ENCODE data around the gene KLF6. TPM values are rescaled to one million over a fixed set of nuclear protein-coding genes. Genes with fewer than 3 reads are reported as not detected.

Gene KLF6
- total and polyA plus RNA-seq, 9 of the 15 experiments (the other 6 are each of a cell fraction or from before 2014, with no cell fraction given) = 3.2 to 23.9 (median 8.0) TPM

GRCh38 chr10:3759397-3759796 is 25.6 kb downstream of the KLF6 start:
- peaks cover 0 to 5% of the 10 kb centered on the region in 2 experiments; a peak in 1 of 5 replicates for H3K27me3 ChIP-seq (ENCODE audit: control insufficient read depth in 2 of 2, insufficient read depth in 2 of 2, low read length in 2 of 2)
- no peak overlapping the region for H2AFZ ChIP-seq (ENCODE audit: low read depth, low read length)
- no peak for DNase-seq (ENCODE audit: extremely low read depth in 1 of 4, low spot score in 3 of 4)
- peaks cover 4% of the 10 kb centered on the region; the same call in 1 of the 2 replicates for H4K20me1 ChIP-seq (replicated peaks; ENCODE audit: control insufficient read depth, insufficient read depth, low read length)
- 12% methylated on average over 2 of the region's 2 CpGs for WGBS (ENCODE audit: insufficient coverage, low coverage, missing lambda C conversion rate)
- no peaks in the 10 kb centered on the region for H3K79me2 ChIP-seq (ENCODE audit: control insufficient read depth, insufficient read depth, low read length)
- no peaks in the 10 kb centered on the region for H3K9me3 ChIP-seq (replicated peaks; ENCODE audit: control insufficient read depth, insufficient read depth, low read depth, low read length)
- ChIA-PET POLR2A (interaction anchor here (0.6 kb wide), 1 partner anchor 92 kb away, joined by 3 read pairs; no protein-coding TSS in a partner anchor), CTCF (ENCODE audit: low intra/inter-chr PET ratio) (interaction anchor here (0.6 to 0.8 kb wide), 2 partner anchors 15 to 86 kb away, joined by 3 read pairs; no protein-coding TSS in a partner anchor)
- no peak for FAIRE-seq
- in situ Hi-C loops (cut with MboI) (no loop called here), intact Hi-C loops (cut with micrococcal nuclease) (no loop called here)
- no peak overlapping the region for H3K27ac ChIP-seq (ENCODE audit: extremely low read depth, low read depth, low read length)
- TF ChIP-seq CHCHD3 (CRISPR knock-in tag; IDR thresholded peaks at IDR 0.05) = no peak
- TF ChIP-seq ZNF512 (tag; IDR thresholded peaks at IDR 0.05) = peak; percentile 79
- TF ChIP-seq, protein P1, sequence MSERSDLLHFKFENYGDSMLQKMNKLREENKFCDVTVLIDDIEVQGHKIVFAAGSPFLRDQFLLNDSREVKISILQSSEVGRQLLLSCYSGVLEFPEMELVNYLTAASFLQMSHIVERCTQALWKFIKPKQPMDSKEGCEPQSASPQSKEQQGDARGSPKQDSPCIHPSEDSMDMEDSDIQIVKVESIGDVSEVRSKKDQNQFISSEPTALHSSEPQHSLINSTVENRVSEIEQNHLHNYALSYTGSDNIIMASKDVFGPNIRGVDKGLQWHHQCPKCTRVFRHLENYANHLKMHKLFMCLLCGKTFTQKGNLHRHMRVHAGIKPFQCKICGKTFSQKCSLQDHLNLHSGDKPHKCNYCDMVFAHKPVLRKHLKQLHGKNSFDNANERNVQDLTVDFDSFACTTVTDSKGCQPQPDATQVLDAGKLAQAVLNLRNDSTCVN (CRISPR knock-in tag; IDR thresholded peaks at IDR 0.05) = peak; percentile 83; the same call in 1 of the 2 replicates
- TF ChIP-seq, protein P2, sequence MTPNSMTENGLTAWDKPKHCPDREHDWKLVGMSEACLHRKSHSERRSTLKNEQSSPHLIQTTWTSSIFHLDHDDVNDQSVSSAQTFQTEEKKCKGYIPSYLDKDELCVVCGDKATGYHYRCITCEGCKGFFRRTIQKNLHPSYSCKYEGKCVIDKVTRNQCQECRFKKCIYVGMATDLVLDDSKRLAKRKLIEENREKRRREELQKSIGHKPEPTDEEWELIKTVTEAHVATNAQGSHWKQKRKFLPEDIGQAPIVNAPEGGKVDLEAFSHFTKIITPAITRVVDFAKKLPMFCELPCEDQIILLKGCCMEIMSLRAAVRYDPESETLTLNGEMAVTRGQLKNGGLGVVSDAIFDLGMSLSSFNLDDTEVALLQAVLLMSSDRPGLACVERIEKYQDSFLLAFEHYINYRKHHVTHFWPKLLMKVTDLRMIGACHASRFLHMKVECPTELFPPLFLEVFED (CRISPR knock-in tag; conservative IDR thresholded peaks at IDR 0.05) = peak; percentile 78; the same call in 1 of the 2 replicates
- TF ChIP-seq ARHGAP35 (IDR thresholded peaks at IDR 0.05; ENCODE audit: partially characterized antibody) = peak; percentile 64
- TF ChIP-seq HDAC6 (IDR thresholded peaks at IDR 0.05; ENCODE audit: low read depth, low read length) = no peak
- no peak for TF ChIP-seq NCOA2 (IDR thresholded peaks at IDR 0.05; ENCODE audit: partially characterized antibody in 2 of 2)
- 0 out of 4 replicates have a peak, but pooled peaks of 1 of the 2 experiments have one; percentile 13 for TF ChIP-seq HDAC1 (IDR thresholded peaks at IDR 0.05)
- 0 out of 2 replicates have a peak, but pooled peaks have one; percentile 47 for TF ChIP-seq OTX1 (CRISPR knock-in tag; IDR thresholded peaks at IDR 0.05)
- no peak for TF ChIP-seq ZNF282 (CRISPR knock-in tag; IDR thresholded peaks at IDR 0.05)
- no TSS peak for BruUV-seq (replicated peaks)
- no peak overlapping the region for H3K9ac ChIP-seq (ENCODE audit: insufficient read depth in 1 of 2, low read depth in 2 of 2, low read length in 2 of 2)
- H3K36me3 ChIP-seq (ENCODE audit: control insufficient read depth, insufficient read depth, low read length) = no peaks in the 10 kb centered on the region; the same call in 2 of the 3 replicates
- H3K9me1 ChIP-seq (ENCODE audit: control insufficient read depth, insufficient read depth, low read length) = no peaks in the 10 kb centered on the region
- no peak for ATAC-seq
- peaks cover 11 to 40% of the 10 kb centered on the region in 2 experiments for H3K4me1 ChIP-seq (replicated peaks in 1 of 2; ENCODE audit: control insufficient read depth in 2 of 2, insufficient read depth in 2 of 2, low read length in 2 of 2)
- no peak overlapping the region for H3K4me2 ChIP-seq (ENCODE audit: insufficient read depth, low read length)
- no peak overlapping the region for H3K4me3 ChIP-seq

All from K562 (cell line).